ENCODE measurements around the gene DLG1.
A peak's percentile ranks its signal among the peaks of the same experiment; 100 is the strongest.

Gene DLG1

GRCh38 chr3:197305854-197306253 is 7.4 kb upstream of the DLG1 start:
- no peaks in the 10 kb centered on the region for H3K9me3 Mint-ChIP-seq
- intact Hi-C loops (cut with micrococcal nuclease): no loop called here
- H3K27ac Mint-ChIP-seq: no peak overlapping the region
- H3K27me3 Mint-ChIP-seq: peaks cover 31% of the 10 kb centered on the region
- H3K36me3 Mint-ChIP-seq (ENCODE audit: low read depth): no peaks in the 10 kb centered on the region
- H3K4me1 Mint-ChIP-seq (ENCODE audit: low read depth): no peaks in the 10 kb centered on the region
- no peak overlapping the region for H3K4me3 Mint-ChIP-seq

DNA sequence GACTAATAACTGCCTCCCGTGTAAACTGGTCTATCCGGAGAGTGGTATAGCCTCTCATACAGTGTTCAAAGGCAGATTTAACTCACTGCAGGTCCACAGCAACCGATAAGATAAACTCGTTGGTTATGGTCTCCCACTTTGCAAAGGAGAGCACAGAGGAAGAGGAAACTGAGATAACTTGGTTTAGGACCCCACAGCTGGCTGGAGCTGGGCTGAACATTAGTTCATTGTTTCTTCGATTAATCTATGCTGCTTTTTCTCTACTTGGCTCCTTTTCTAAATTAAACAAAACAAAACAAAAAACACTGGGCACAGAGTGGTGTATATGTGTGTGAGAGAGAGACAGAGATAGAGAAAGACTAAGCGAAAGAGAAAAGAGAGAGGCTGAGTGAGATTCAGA is 5.0 kb upstream of the DLG1 start:
- Mint-ChIP-seq H3K4me1 (ENCODE audit: low read depth) (peaks cover 5% of the 10 kb centered on the region), H3K4me3 (no peak overlapping the region), H3K27ac (no peak overlapping the region), H3K27me3 (peaks cover 45% of the 10 kb centered on the region), H3K36me3 (ENCODE audit: low read depth) (peaks cover under 1% of the 10 kb centered on the region), H3K9me3 (no peaks in the 10 kb centered on the region)
- intact Hi-C loops (cut with micrococcal nuclease): no loop called here

GRCh38 chr3:197302696-197303341 is 4.4 kb upstream of the DLG1 start:
- Mint-ChIP-seq H3K9me3 (no peaks in the 10 kb centered on the region), H3K4me1 (ENCODE audit: low read depth) (peaks cover 5% of the 10 kb centered on the region), H3K27ac (no peak overlapping the region), H3K36me3 (ENCODE audit: low read depth) (peaks cover 6% of the 10 kb centered on the region), H3K4me3 (no peak overlapping the region), H3K27me3 (peaks cover 41% of the 10 kb centered on the region)
- intact Hi-C loops (cut with micrococcal nuclease): no loop called here

GRCh38 chr3:197302033-197302432 is 3.6 kb upstream of the DLG1 start:
- intact Hi-C loops (cut with micrococcal nuclease): no loop called here
- Mint-ChIP-seq H3K4me1 (ENCODE audit: low read depth) (peaks cover 9% of the 10 kb centered on the region), H3K36me3 (ENCODE audit: low read depth) (peaks cover 14% of the 10 kb centered on the region), H3K4me3 (no peak overlapping the region), H3K9me3 (no peaks in the 10 kb centered on the region), H3K27me3 (peaks cover 41% of the 10 kb centered on the region), H3K27ac (no peak overlapping the region)

DNA sequence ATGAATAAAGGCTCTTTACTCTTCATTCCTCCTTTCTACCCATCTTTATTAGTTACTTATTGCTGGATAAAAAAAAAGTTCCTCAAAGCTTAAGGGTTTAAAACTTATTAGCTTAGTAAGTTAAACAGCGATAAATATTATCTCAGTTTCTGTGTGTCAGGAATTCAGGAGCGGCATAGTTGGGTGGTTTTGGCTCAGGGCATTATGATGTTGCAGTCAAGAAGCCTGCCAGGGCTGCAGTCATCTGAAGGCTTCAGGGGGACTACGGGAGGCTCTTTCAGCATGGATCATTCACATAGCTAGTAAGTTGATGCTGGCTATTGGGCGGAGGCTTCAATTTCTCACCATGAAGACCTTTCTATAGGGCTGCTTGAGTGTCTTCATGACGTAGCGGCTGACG is 1.9 kb upstream of the DLG1 start:
- Mint-ChIP-seq H3K4me1 (ENCODE audit: low read depth) (peaks cover 11% of the 10 kb centered on the region), H3K4me3 (no peak overlapping the region), H3K36me3 (ENCODE audit: low read depth) (peaks cover 15% of the 10 kb centered on the region), H3K9me3 (no peaks in the 10 kb centered on the region), H3K27me3 (peaks cover 38% of the 10 kb centered on the region), H3K27ac (no peak overlapping the region)
- intact Hi-C loops (cut with micrococcal nuclease): no loop called here

DNA sequence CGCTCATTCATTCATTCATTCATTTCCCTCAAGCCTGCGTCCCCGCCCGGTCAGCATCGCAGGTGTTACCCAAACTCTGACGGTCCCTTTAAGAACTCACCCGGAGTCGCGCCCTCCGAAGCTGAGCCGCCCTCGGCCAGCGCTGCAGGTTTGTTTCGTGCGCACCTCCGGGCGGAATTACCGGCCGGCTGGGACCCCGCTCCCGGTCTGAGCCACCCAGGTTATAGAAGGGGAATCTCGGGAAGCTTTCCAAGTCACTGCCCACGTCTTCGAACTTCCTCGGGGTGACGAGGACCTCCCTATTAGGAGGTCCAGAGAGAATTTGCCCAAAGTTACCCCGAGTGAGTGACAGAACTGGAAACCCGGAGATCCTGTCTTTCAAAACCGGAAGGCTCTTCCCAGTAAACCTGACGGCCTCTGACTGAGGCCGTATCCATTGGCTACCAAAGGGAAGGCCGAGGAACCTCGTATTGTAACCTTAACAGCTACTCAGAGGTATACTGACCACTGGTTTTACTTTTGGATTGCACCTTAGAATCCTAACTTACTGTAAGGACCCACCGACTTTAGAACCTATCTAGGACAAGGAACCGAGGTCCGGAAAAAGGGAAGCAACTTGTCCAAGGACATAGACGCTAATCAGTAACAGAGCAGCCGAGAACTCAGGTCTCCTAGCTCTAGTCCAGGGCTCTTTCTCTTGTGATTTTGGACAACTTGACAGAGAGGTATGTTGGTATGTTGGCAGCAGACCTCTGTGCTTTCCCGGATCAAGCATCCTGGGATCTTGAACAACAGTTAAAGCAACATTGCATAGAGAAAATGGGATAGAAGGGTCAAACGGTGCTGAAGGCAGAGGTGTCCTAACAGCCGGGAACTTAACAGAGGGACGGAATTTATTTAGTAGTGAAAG is 788 bp upstream of the DLG1 start:
- Mint-ChIP-seq H3K4me3 (peak overlapping the region; percentile 84), H3K27me3 (peaks cover 36% of the 10 kb centered on the region), H3K36me3 (ENCODE audit: low read depth) (peaks cover 15% of the 10 kb centered on the region), H3K4me1 (ENCODE audit: low read depth) (peaks cover 11% of the 10 kb centered on the region), H3K9me3 (no peaks in the 10 kb centered on the region), H3K27ac (peak overlapping the region; percentile 91)
- intact Hi-C loops (cut with micrococcal nuclease): no loop called here

DNA sequence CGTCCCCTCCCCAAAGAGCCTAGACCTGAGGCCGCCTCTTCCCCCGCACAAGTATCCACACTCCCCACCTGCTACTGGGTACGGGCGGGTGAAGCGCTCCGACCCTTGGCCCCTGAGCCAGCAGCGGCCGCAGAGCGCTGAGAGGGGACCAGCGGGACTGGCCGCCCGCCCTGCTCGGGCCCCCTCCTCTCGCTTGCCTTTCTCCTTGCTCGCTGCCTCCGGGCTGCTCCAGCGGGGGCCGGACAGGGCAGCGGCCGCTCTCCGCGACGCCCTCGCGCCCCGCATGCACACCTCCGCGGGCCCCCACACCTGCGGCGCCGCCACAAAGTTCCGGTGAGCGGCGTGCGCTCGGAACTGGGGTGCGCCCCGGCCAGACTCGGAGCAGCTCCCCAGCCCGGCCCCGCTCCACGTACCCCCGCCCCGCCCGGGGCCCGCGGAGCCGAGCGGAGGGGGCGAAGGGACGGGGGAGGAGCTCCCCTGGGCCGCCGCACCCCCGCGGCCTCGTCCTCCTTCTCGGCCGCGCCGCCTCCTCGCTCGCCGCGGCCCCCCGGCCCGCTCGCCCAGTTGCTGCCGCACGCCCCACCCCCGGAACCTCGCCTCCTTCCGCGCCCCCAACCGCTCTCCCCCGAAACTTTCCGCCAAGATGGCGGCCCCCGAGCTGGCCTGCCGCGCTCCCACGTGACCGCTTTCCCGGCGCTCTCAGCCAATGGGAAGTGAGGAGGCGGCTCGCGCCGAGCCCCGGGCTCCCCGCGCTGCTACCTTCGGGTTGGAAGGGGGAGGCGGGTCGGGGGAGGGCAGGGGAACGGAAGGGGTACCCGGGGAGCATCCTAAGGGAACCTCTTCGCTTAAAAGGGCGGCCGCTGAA is 704 bp downstream of the DLG1 start:
- H3K36me3 Mint-ChIP-seq (ENCODE audit: low read depth): peaks cover 17% of the 10 kb centered on the region
- H3K4me3 Mint-ChIP-seq: peak overlapping the region; percentile 84
- H3K4me1 Mint-ChIP-seq (ENCODE audit: low read depth): peaks cover 11% of the 10 kb centered on the region
- peak overlapping the region; percentile 91 for H3K27ac Mint-ChIP-seq
- no peaks in the 10 kb centered on the region for H3K9me3 Mint-ChIP-seq
- intact Hi-C loops (cut with micrococcal nuclease): no loop called here
- peaks cover 31% of the 10 kb centered on the region for H3K27me3 Mint-ChIP-seq

DNA sequence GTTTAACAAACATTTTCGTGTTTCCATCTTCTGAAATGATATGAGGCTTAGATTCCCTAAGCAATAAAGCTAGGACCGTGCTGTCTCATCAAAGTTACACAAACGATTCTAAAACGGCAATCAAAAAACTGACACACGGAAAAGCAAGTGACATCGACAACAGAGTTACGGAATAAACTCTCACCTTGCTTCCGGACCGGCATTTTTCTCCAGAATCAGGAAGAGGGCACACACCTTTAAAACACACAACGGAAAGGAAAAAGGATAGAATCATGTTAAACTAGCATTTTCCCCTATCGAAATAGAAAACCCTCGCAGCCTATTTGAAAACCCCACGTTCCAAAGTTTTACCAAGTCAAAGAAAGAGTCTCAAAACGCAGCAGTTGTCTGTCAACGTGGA is 1.4 kb downstream of the DLG1 start:
- intact Hi-C loops (cut with micrococcal nuclease): no loop called here
- Mint-ChIP-seq H3K27ac (peak overlapping the region; percentile 91), H3K27me3 (peaks cover 26% of the 10 kb centered on the region), H3K36me3 (ENCODE audit: low read depth) (peaks cover 24% of the 10 kb centered on the region), H3K4me3 (peak overlapping the region; percentile 84), H3K4me1 (ENCODE audit: low read depth) (peaks cover 17% of the 10 kb centered on the region), H3K9me3 (no peaks in the 10 kb centered on the region)

DNA sequence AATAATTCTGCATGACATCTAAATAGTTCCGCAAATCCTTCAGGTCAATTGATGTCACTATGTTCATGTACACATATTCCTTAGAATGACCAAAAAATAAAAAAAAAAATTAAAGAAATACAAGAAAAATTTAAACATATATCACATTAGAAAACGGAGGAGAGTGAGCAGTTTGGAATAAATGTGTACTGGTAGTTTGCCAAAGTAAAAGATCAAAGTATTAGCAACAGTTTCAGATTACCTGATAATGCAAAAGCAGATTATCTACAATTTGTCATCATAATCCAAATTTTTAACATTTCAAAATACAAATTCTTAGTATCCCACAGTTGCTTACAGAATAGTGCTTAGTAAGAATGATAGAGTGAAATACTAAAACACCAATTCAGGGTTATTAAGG is 1.9 kb downstream of the DLG1 start:
- Mint-ChIP-seq H3K36me3 (ENCODE audit: low read depth) (peaks cover 29% of the 10 kb centered on the region), H3K27me3 (peaks cover 22% of the 10 kb centered on the region), H3K4me1 (ENCODE audit: low read depth) (peaks cover 21% of the 10 kb centered on the region), H3K27ac (no peak overlapping the region), H3K4me3 (peak overlapping the region; percentile 84), H3K9me3 (no peaks in the 10 kb centered on the region)
- intact Hi-C loops (cut with micrococcal nuclease): no loop called here

- Mint-ChIP-seq H3K36me3 (ENCODE audit: low read depth) (peaks cover 31% of the 10 kb centered on the region), H3K9me3 (no peaks in the 10 kb centered on the region), H3K4me1 (ENCODE audit: low read depth) (peaks cover 28% of the 10 kb centered on the region), H3K27me3 (peaks cover 17% of the 10 kb centered on the region), H3K4me3 (no peak overlapping the region), H3K27ac (no peak overlapping the region)
- intact Hi-C loops (cut with micrococcal nuclease): no loop called here
Measured at GRCh38 chr3:197295871-197296270, 2.5 kb downstream of the DLG1 start.

DNA sequence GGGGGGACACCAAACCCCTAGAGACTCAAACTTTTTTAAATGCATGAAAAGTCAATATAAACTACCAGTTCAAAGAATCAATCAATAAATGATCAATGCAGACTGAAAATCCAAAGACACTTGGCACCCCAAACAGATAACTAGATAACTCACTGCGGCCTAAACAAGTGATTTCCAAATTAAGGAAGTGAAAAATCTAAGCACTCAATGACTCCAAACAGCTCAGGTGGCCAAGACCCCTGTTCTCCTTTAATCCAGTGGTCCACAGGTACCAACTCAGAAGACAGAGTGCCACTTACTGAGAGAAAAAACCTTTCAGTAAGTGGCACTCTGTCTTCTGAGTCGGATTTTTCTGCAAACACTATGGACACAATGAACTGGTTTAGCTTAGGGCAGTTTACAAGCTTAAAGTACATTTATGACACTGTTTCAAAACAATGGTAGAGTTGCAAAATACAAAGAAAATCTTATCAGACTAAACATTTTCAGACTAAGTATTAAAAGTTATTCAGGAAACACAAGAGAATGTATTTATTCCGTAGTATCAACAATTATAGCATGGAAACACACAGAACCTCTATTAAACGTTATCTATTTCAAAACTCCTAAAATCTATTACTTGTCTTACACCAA is 4.7 kb downstream of the DLG1 start:
- Mint-ChIP-seq H3K4me1 (ENCODE audit: low read depth) (peaks cover 25% of the 10 kb centered on the region), H3K36me3 (ENCODE audit: low read depth) (peaks cover 46% of the 10 kb centered on the region), H3K4me3 (no peak overlapping the region), H3K9me3 (no peaks in the 10 kb centered on the region), H3K27ac (no peak overlapping the region), H3K27me3 (peaks cover 2% of the 10 kb centered on the region)
- intact Hi-C loops (cut with micrococcal nuclease): no loop called here

- H3K27ac Mint-ChIP-seq: no peak overlapping the region
- no peak overlapping the region for H3K4me3 Mint-ChIP-seq
- intact Hi-C loops (cut with micrococcal nuclease): no loop called here
- no peaks in the 10 kb centered on the region for H3K27me3 Mint-ChIP-seq
- peaks cover 24% of the 10 kb centered on the region for H3K4me1 Mint-ChIP-seq (ENCODE audit: low read depth)
- peaks cover 47% of the 10 kb centered on the region for H3K36me3 Mint-ChIP-seq (ENCODE audit: low read depth)
- H3K9me3 Mint-ChIP-seq: no peaks in the 10 kb centered on the region
Measured at GRCh38 chr3:197292648-197293047, 5.8 kb downstream of the DLG1 start.

DNA sequence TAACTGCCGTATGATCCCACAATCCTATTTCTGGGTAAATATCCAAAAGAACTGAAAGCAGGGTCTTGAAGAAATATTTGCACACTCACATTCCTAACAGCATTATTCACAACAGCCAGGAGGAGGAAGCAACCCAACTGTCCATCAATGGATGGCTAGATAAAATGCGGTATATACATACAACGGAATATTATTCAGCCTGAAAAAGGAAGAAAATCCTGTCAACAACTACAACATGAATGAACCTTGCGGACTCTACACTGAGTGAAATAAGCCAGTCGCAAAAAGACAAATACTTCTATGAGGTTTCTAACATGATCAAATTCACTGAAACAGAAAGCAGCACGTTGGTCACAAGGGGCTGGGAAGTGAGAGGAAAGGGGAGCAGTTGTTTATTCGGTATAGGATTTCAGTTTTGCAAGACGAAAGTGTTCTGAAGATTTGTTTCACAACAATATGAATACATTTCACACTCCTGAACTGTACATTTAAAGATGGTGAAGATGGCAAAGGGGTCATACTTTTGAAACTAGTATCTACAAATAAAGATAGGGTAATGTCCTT is 6.2 kb downstream of the DLG1 start:
- Mint-ChIP-seq H3K27me3 (no peaks in the 10 kb centered on the region), H3K27ac (no peak overlapping the region), H3K4me1 (ENCODE audit: low read depth) (peaks cover 21% of the 10 kb centered on the region), H3K4me3 (no peak overlapping the region), H3K9me3 (no peaks in the 10 kb centered on the region), H3K36me3 (ENCODE audit: low read depth) (peaks cover 42% of the 10 kb centered on the region)
- intact Hi-C loops (cut with micrococcal nuclease): no loop called here

All from dendritic cell treated with granulocyte-macrophage colony-stimulating factor and Interleukin-4, amounts not matched to agents 40 ng/mL and 50 ng/mL, for 4 days (primary cell).